Renal cortex interstitium (tissue), 15 donors: ENCODE measurements around the gene PKP2. TPM values are rescaled to one million over a fixed set of nuclear protein-coding genes. Genes with fewer than 3 reads are reported as not detected.

Source experiments
- DNase-seq, 11 donors: peaks; one replicate each; pipeline ENCODE4 v3.0.0-alpha.2; 2013; ENCODE audit warnings: low read depth in 9 of 11, low spot score in 4 of 11; ENCODE audit errors: extremely low read depth in 1 of 11
- long read RNA-seq, 16 experiments: transcript quantifications; one replicate each; lab custom pipeline, GENCODE V29; 2026
- polyA plus RNA-seq, 3 donors: library from polyadenylated mRNA; unstranded; fragments of 120-200 nt; gene quantifications; one replicate each; pipeline ENCODE4 v1.2.1, GENCODE V29; 2013; ENCODE audit not compliant: insufficient read length in 3 of 3

Gene PKP2
- 10 to 100 TPM; 21.3 to 28.8 (median 22.2) TPM for polyA plus RNA-seq
- long read RNA-seq, donor 1, full-length matches to known transcripts: 2 of 2 reads
- long read RNA-seq, donor 1, partial matches to known transcripts: 0 of 2 reads
- long read RNA-seq, donor 1, other reads (novel, unspliced or antisense): 0 of 2 reads
- long read RNA-seq, donor 2, full-length matches to known transcripts: 1 of 6 reads
- long read RNA-seq, donor 2, partial matches to known transcripts: 5 of 6 reads
- long read RNA-seq, donor 2, other reads (novel, unspliced or antisense): 0 of 6 reads
- long read RNA-seq, donor 3, full-length matches to known transcripts: 2 of 2 reads
- long read RNA-seq, donor 3, partial matches to known transcripts: 0 of 2 reads
- long read RNA-seq, donor 3, other reads (novel, unspliced or antisense): 0 of 2 reads
- long read RNA-seq, donor 4, full-length matches to known transcripts: 5 of 5 reads
- long read RNA-seq, donor 4, partial matches to known transcripts: 0 of 5 reads
- long read RNA-seq, donor 4, other reads (novel, unspliced or antisense): 0 of 5 reads
- long read RNA-seq, donor 5: 0 reads
- long read RNA-seq, donor 6, full-length matches to known transcripts: 2 of 2 reads
- long read RNA-seq, donor 6, partial matches to known transcripts: 0 of 2 reads
- long read RNA-seq, donor 6, other reads (novel, unspliced or antisense): 0 of 2 reads
- long read RNA-seq, donor 7, full-length matches to known transcripts: 2 of 2 reads
- long read RNA-seq, donor 7, partial matches to known transcripts: 0 of 2 reads
- long read RNA-seq, donor 7, other reads (novel, unspliced or antisense): 0 of 2 reads
- long read RNA-seq, donor 8, full-length matches to known transcripts: 4 of 4 reads
- long read RNA-seq, donor 8, partial matches to known transcripts: 0 of 4 reads
- long read RNA-seq, donor 8, other reads (novel, unspliced or antisense): 0 of 4 reads
- long read RNA-seq, donor 9, full-length matches to known transcripts: 8 of 8 reads
- long read RNA-seq, donor 9, partial matches to known transcripts: 0 of 8 reads
- long read RNA-seq, donor 9, other reads (novel, unspliced or antisense): 0 of 8 reads
- long read RNA-seq, donor 10, partial matches to known transcripts: 0 of 2 reads
- long read RNA-seq, donor 10, other reads (novel, unspliced or antisense): 0 of 2 reads
- long read RNA-seq, donor 11, full-length matches to known transcripts: 3 of 3 reads
- long read RNA-seq, donor 11, partial matches to known transcripts: 0 of 3 reads
- long read RNA-seq, donor 11, other reads (novel, unspliced or antisense): 0 of 3 reads
- long read RNA-seq, donor 12, full-length matches to known transcripts: 1 of 1 reads
- long read RNA-seq, donor 12, partial matches to known transcripts: 0 of 1 reads
- long read RNA-seq, donor 12, other reads (novel, unspliced or antisense): 0 of 1 reads
- long read RNA-seq, donor 13: 0 reads
- long read RNA-seq, donor 14, full-length matches to known transcripts: 5 of 5 reads
- long read RNA-seq, donor 14, partial matches to known transcripts: 0 of 5 reads
- long read RNA-seq, donor 14, other reads (novel, unspliced or antisense): 0 of 5 reads
- long read RNA-seq, donor 15: 0 reads
- long read RNA-seq, donor 16, full-length matches to known transcripts: 15 of 26 reads
- long read RNA-seq, donor 16, partial matches to known transcripts: 11 of 26 reads
- long read RNA-seq, donor 16, other reads (novel, unspliced or antisense): 0 of 26 reads

GRCh38 chr12:32896432-32897280 is at the start of gene PKP2:
Gene PKP2, minus strand, starts transcription at chr12:32896777. Its CDS starts 46 bp downstream, at chr12:32896731.
- DNase-seq: peak in 6 of 11 donors; percentile 56 to 70 (median 60)

- no peak for DNase-seq
These were observed 47.6 kb upstream of the PKP2 start for GRCh38 chr12:32944195-32944594.

GRCh38 chr12:32939801-32940200 is 43.2 kb upstream of the PKP2 start:
- DNase-seq: no peak

- no peak for DNase-seq
These were observed 30.4 kb upstream of the PKP2 start for GRCh38 chr12:32926963-32927362.

- DNase-seq: no peak
These were observed 29.8 kb upstream of the PKP2 start for GRCh38 chr12:32926356-32926755.

- DNase-seq: no peak
These were observed 26.1 kb upstream of the PKP2 start for GRCh38 chr12:32922546-32923297.

- DNase-seq: no peak
These were observed 24.8 kb upstream of the PKP2 start for GRCh38 chr12:32921397-32921796.

GRCh38 chr12:32920506-32921085 is 24.0 kb upstream of the PKP2 start:
- DNase-seq: no peak

- DNase-seq: peak in 5 of 11 donors; percentile 21 to 33 (median 24)
These were observed 22.6 kb upstream of the PKP2 start for GRCh38 chr12:32918890-32919801.

- DNase-seq: no peak
These were observed 20.6 kb upstream of the PKP2 start for GRCh38 chr12:32917094-32917611.

- no peak for DNase-seq
These were observed 11.4 kb upstream of the PKP2 start for GRCh38 chr12:32907898-32908476.

- no peak for DNase-seq
These were observed 10.6 kb upstream of the PKP2 start for GRCh38 chr12:32907166-32907565.

GRCh38 chr12:32906399-32907165 is 10.0 kb upstream of the PKP2 start:
- no peak for DNase-seq

- no peak for DNase-seq
These were observed 7.2 kb upstream of the PKP2 start for GRCh38 chr12:32903763-32904162.
